K562 (cell line): ENCODE results near the gene CCNY. TPM values are rescaled to one million over a fixed set of nuclear protein-coding genes. Genes with fewer than 3 reads are reported as not detected.

ENCODE experiments used
- ARID1B ChIP-seq: fragments of 450-650 bp; IDR thresholded peaks from 2 replicates; pipeline ENCODE4 v1.6.1; 2016; ENCODE audit warnings: antibody characterized with exemption, mild to moderate bottlenecking, inconsistent platforms
- CEBPB ChIP-seq: fragments of 450-650 bp; IDR thresholded peaks from 2 replicates; pipeline ENCODE4 v1.6.1; 2016; ENCODE audit warnings: missing genetic modification characterization, missing compliant biosample characterization
- FOXK1 ChIP-seq: sonication (generic); formaldehyde crosslinking; IDR thresholded peaks from 2 replicates; pipeline ENCODE4 v1.8.0; 2022; ENCODE audit warnings: missing genetic modification reagents, mild to moderate bottlenecking, borderline replicate concordance
- GABPB1 ChIP-seq: sonication (generic); formaldehyde crosslinking; IDR thresholded peaks from 2 replicates; pipeline ENCODE4 v1.8.0; 2022; ENCODE audit warnings: mild to moderate bottlenecking, missing genetic modification reagents
- HEY1 ChIP-seq: fragments of 250-450 bp; sonication (Bioruptor Pico); IDR thresholded peaks from 2 replicates; pipeline ENCODE4 v1.5.0; 2020; ENCODE audit warnings: mild to moderate bottlenecking, moderate library complexity, borderline replicate concordance
- HIVEP1 ChIP-seq: fragments of 250-450 bp; sonication (Bioruptor Pico); IDR thresholded peaks from 2 replicates; pipeline ENCODE4 v1.4.0; 2020; ENCODE audit warnings: mild to moderate bottlenecking
- HSF4 ChIP-seq: fragments of 250-450 bp; sonication (Bioruptor Pico); IDR thresholded peaks from 2 replicates; pipeline ENCODE4 v2.1.2; 2022; ENCODE audit warnings: mild to moderate bottlenecking, moderate library complexity, borderline replicate concordance
- NCOA1 ChIP-seq: fragments of 450-650 bp; IDR thresholded peaks from 2 replicates; pipeline ENCODE4 v1.6.1; 2016; ENCODE audit warnings: low read depth
- NR2C2 ChIP-seq, 2 experiments: fragments of 200-800 bp in 1 of 2; sonication (Bioruptor generic) in 1 of 2; sonication (generic) in 1 of 2; formaldehyde crosslinking in 1 of 2; IDR thresholded peaks; 2 replicates each; pipeline versions ENCODE4 v1.6.1 to v1.8.0; 2016 to 2022; ENCODE audit warnings: mild to moderate bottlenecking in 1 of 2, missing compliant biosample characterization in 1 of 2, missing genetic modification characterization in 1 of 2, missing genetic modification reagents in 1 of 2
- RBFOX2 ChIP-seq: fragments of 200-400 bp; formaldehyde crosslinking; IDR thresholded peaks from 2 replicates; pipeline ENCODE4 v1.6.1; 2017; ENCODE audit warnings: low read depth, mild to moderate bottlenecking, low read length, moderate library complexity
- RCOR1 ChIP-seq, 2 experiments: IDR thresholded peaks; 2 replicates each; pipeline ENCODE4 v1.6.1; 2012; ENCODE audit warnings: low read depth in 2 of 2, low read length in 2 of 2, borderline replicate concordance in 1 of 2, improper control_type of control experiment in 1 of 2
- SMARCA4 ChIP-seq: fragments of 450-650 bp; IDR thresholded peaks from 2 replicates; pipeline ENCODE4 v1.6.1; 2016
- TOE1 ChIP-seq, 2 experiments: fragments of 450-650 bp in 1 of 2; sonication (generic) in 1 of 2; formaldehyde crosslinking in 1 of 2; IDR thresholded peaks; 2 replicates each; pipeline versions ENCODE4 v1.7.1 to v1.8.0; 2016 to 2022; ENCODE audit warnings: borderline replicate concordance in 2 of 2, mild to moderate bottlenecking in 2 of 2, antibody characterized with exemption in 1 of 2, inconsistent platforms in 1 of 2, low read depth in 1 of 2, missing genetic modification reagents in 1 of 2, moderate library complexity in 1 of 2
- TRIM24 ChIP-seq, 2 experiments: fragments of 450-650 bp; IDR thresholded peaks; 2 replicates each; pipeline ENCODE4 v1.6.1; 2016
- ZBTB17 ChIP-seq: fragments of 450-650 bp; formaldehyde crosslinking; IDR thresholded peaks from 2 replicates; pipeline ENCODE4 v1.4.0; 2020; ENCODE audit warnings: mild to moderate bottlenecking
- ZNF24 ChIP-seq: fragments of 450-650 bp; IDR thresholded peaks from 2 replicates; pipeline ENCODE4 v1.6.1; 2016
- ZNF561 ChIP-seq: fragments of 450-650 bp; formaldehyde crosslinking; conservative IDR thresholded peaks from 2 replicates; pipeline ENCODE4 v1.4.0; 2020; ENCODE audit warnings: mild to moderate bottlenecking, moderate library complexity
- ZNF668 ChIP-seq: fragments of 250-450 bp; sonication (Bioruptor Pico); IDR thresholded peaks from 2 replicates; pipeline ENCODE4 v1.8.0; 2022; ENCODE audit warnings: mild to moderate bottlenecking, inconsistent platforms
- ZNF77 ChIP-seq: fragments of 250-450 bp; sonication (Bioruptor Pico); IDR thresholded peaks from 2 replicates; pipeline ENCODE4 v1.5.0; 2020
- polyA plus RNA-seq, 8 experiments: library from polyadenylated mRNA; depleted of rRNA in 4 of 8; stranded (reverse) in 5 of 8; unstranded in 3 of 8; fragments of >200 nt; fragmentation: Nextera tagmentation in 2 of 8; fragmentation: Illumina TruSeq in 1 of 8; extraction: Ambion mirVana in 2 of 8; extraction: Trizol in 1 of 8; gene quantifications; 2 replicates each; pipeline versions ENCODE4 v1.2.1 to v1.2.3, GENCODE V29; 2011 to 2014; ENCODE audit warnings: inconsistent platforms in 1 of 8, missing spikeins in 1 of 8
- total RNA-seq, 7 experiments: library from RNA; depleted of rRNA in 6 of 7; stranded (reverse); fragments of >200 nt in 6 of 7; fragmentation: Illumina TruSeq in 2 of 7; extraction: Trizol in 2 of 7; gene quantifications; 2 replicates each; pipeline versions ENCODE4 v1.2.1 to v1.2.3, GENCODE V29; 2011 to 2021; ENCODE audit warnings: low replicate concordance in 1 of 7
- TF ChIP-seq, protein P1 (sequence below): fragments of 250-450 bp; sonication (Bioruptor Pico); IDR thresholded peaks from 2 replicates; pipeline ENCODE4 v1.5.0; 2020; ENCODE audit warnings: mild to moderate bottlenecking
- TF ChIP-seq, protein P2 (sequence below): fragments of 450-650 bp; IDR thresholded peaks from 2 replicates; pipeline ENCODE4 v1.6.1; 2016
- TF ChIP-seq, protein P3 (sequence below): fragments of 250-450 bp; sonication (Bioruptor Pico); IDR thresholded peaks from 2 replicates; pipeline ENCODE4 v1.4.0; 2020; ENCODE audit warnings: mild to moderate bottlenecking, moderate library complexity

The CCNY gene
- total and polyA plus RNA-seq, 9 of the 15 experiments (the other 6 are each of a cell fraction or from before 2014, with no cell fraction given) = 8.4 to 109 (median 38.6) TPM

DNA sequence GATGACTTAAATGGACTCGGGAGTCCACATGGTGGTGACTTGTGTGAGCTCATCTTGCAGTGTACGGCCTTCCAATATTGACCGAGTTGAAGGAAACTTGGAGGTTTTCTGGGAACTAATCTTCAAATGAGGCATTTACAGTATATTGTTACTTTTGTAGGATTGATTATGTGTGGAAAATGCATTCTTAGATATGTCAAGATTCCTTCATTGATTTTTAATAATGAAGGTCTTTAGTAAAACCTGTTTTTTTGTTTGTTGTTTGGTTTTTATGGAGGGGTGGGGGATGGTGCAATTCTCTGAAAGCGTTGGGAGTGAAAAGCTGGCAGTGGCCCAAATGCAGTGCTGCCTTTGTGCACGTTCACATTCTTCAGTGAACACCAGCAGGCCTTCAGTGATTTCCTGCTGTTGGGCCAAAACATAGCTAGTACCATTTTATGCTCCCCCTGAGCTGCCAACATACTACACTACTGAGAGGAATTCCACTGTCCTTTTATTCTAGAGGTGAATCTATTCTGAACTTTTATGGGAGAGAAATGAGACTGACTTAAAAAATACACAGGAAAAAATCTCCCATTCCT is 50.4 kb downstream of the CCNY start (continued):
- TF ChIP-seq, protein P1, sequence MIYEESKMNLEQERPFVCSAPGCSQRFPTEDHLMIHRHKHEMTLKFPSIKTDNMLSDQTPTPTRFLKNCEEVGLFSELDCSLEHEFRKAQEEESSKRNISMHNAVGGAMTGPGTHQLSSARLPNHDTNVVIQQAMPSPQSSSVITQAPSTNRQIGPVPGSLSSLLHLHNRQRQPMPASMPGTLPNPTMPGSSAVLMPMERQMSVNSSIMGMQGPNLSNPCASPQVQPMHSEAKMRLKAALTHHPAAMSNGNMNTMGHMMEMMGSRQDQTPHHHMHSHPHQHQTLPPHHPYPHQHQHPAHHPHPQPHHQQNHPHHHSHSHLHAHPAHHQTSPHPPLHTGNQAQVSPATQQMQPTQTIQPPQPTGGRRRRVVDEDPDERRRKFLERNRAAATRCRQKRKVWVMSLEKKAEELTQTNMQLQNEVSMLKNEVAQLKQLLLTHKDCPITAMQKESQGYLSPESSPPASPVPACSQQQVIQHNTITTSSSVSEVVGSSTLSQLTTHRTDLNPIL (CRISPR knock-in tag) = peak; percentile 74; the same call in 1 of the 2 replicates
- no peak for TF ChIP-seq ZNF77 (CRISPR knock-in tag)
- TF ChIP-seq TOE1 (IDR thresholded peaks at IDR 0.05; ENCODE audit: borderline replicate concordance) = peak; percentile 45; the same call in 1 of the 2 replicates
- no peak for TF ChIP-seq TOE1 (CRISPR knock-in tag; IDR thresholded peaks at IDR 0.05; ENCODE audit: borderline replicate concordance, low read depth)
- peak; percentile 64; the same call in 1 of the 2 replicates for TF ChIP-seq HEY1 (CRISPR knock-in tag)
- no peak for TF ChIP-seq GABPB1 (CRISPR knock-in tag)
- no peak for TF ChIP-seq ZNF24
- peak; percentile 69 for TF ChIP-seq ARID1B
- TF ChIP-seq TRIM24 (IDR thresholded peaks at IDR 0.05) = peak; percentile 74 to 78
- TF ChIP-seq RCOR1 (IDR thresholded peaks at IDR 0.05; ENCODE audit: borderline replicate concordance in 1 of 2, low read depth in 2 of 2, low read length in 2 of 2) = peak in 1 of 2 experiments; percentile 80; a peak in 2 of 4 replicates
- 0 out of 2 replicates have a peak, but pooled peaks have one; percentile 15 for TF ChIP-seq NCOA1
- TF ChIP-seq ZBTB17 = peak; percentile 87
- TF ChIP-seq, protein P2, sequence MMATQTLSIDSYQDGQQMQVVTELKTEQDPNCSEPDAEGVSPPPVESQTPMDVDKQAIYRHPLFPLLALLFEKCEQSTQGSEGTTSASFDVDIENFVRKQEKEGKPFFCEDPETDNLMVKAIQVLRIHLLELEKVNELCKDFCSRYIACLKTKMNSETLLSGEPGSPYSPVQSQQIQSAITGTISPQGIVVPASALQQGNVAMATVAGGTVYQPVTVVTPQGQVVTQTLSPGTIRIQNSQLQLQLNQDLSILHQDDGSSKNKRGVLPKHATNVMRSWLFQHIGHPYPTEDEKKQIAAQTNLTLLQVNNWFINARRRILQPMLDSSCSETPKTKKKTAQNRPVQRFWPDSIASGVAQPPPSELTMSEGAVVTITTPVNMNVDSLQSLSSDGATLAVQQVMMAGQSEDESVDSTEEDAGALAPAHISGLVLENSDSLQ = no peak; the same call in 1 of the 2 replicates
- peak; percentile 63 for TF ChIP-seq CEBPB (tag)
- TF ChIP-seq SMARCA4 = peak; percentile 65
- TF ChIP-seq HIVEP1 (CRISPR knock-in tag) = peak; percentile 91
- TF ChIP-seq NR2C2 (CRISPR knock-in tag; IDR thresholded peaks at IDR 0.05) = no peak
- TF ChIP-seq NR2C2 (tag; IDR thresholded peaks at IDR 0.05) = peak; percentile 69; the same call in 1 of the 2 replicates
- 0 out of 2 replicates have a peak, but pooled peaks have one; percentile 30 for TF ChIP-seq ZNF561
- TF ChIP-seq HSF4 (CRISPR knock-in tag) = peak; percentile 80; the same call in 1 of the 2 replicates
- TF ChIP-seq ZNF668 (CRISPR knock-in tag) = peak; percentile 82; the same call in 1 of the 2 replicates
- TF ChIP-seq, protein P3, sequence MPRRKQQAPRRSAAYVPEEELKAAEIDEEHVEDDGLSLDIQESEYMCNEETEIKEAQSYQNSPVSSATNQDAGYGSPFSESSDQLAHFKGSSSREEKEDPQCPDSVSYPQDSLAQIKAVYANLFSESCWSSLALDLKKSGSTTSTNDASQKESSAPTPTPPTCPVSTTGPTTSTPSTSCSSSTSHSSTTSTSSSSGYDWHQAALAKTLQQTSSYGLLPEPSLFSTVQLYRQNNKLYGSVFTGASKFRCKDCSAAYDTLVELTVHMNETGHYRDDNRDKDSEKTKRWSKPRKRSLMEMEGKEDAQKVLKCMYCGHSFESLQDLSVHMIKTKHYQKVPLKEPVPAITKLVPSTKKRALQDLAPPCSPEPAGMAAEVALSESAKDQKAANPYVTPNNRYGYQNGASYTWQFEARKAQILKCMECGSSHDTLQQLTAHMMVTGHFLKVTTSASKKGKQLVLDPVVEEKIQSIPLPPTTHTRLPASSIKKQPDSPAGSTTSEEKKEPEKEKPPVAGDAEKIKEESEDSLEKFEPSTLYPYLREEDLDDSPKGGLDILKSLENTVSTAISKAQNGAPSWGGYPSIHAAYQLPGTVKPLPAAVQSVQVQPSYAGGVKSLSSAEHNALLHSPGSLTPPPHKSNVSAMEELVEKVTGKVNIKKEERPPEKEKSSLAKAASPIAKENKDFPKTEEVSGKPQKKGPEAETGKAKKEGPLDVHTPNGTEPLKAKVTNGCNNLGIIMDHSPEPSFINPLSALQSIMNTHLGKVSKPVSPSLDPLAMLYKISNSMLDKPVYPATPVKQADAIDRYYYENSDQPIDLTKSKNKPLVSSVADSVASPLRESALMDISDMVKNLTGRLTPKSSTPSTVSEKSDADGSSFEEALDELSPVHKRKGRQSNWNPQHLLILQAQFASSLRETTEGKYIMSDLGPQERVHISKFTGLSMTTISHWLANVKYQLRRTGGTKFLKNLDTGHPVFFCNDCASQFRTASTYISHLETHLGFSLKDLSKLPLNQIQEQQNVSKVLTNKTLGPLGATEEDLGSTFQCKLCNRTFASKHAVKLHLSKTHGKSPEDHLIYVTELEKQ (CRISPR knock-in tag) = peak; percentile 81
- TF ChIP-seq FOXK1 (CRISPR knock-in tag) = no peak
- TF ChIP-seq RBFOX2 = no peak
